GM12891 (cell line): Measurements from ENCODE around the gene ANKMY1.
"Not testable (repeated sequence)": the region's sequence is repeated elsewhere in the genome, so short reads cannot be mapped to it uniquely, and the experiment has no call there.

Experiments used
- DNase-seq: peaks from one replicate; pipeline ENCODE4 v3.0.0; 2011; ENCODE audit warnings: low spot score; ENCODE audit not compliant: insufficient read length
- FAIRE-seq: peaks from 2 replicates; lab custom pipeline; 2011; peaks lifted over from hg19 to GRCh38; lab: Jason Lieb, UNC
- PAX5 ChIP-seq: IDR thresholded peaks from 2 replicates; pipeline ENCODE4 v1.6.1; 2011; ENCODE audit warnings: low read length, moderate library complexity, mild to moderate bottlenecking; ENCODE audit not compliant: insufficient read depth, severe bottlenecking
- POLR2A ChIP-seq: IDR thresholded peaks from 2 replicates; pipeline ENCODE4 v1.6.1; 2011; ENCODE audit warnings: low read depth, low read length, control low read depth
- POLR2AphosphoS5 ChIP-seq: IDR thresholded peaks from 2 replicates; pipeline ENCODE4 v1.6.1; 2011; ENCODE audit warnings: low read depth, low read length, control low read depth
- POU2F2 ChIP-seq: IDR thresholded peaks from 2 replicates; pipeline ENCODE4 v1.6.1; 2011; ENCODE audit warnings: low read depth, mild to moderate bottlenecking, control low read depth, low read length, moderate library complexity
- SPI1 ChIP-seq: IDR thresholded peaks from 2 replicates; pipeline ENCODE4 v1.6.1; 2011; ENCODE audit warnings: low read depth, low read length, control low read depth
- TAF1 ChIP-seq: IDR thresholded peaks from 2 replicates; pipeline ENCODE4 v1.6.1; 2011; ENCODE audit warnings: low read depth, low read length, control low read depth

Gene ANKMY1

DNA sequence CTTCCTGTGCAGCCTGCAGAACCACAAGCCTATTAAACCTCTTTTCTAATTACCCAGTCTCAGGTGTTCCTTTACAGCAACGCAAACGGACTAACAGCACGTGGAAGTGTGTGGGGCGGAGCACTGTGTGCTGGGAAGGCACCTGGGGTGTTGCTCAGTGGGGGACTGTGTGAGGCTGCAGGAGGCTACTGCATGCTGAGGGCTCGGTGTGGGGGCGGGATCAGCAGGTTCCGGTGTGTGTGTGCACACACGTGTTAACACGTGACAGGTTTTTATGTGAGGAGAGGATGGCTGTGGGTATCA lies 58.9 kb downstream of the ANKMY1 start:
- no peak for FAIRE-seq
- no peak for DNase-seq
- no peak for TF ChIP-seq SPI1
- no peak for TF ChIP-seq POLR2AphosphoS5
- no peak for TF ChIP-seq TAF1
- no peak for TF ChIP-seq POU2F2
- TF ChIP-seq POLR2A, result no peak
- TF ChIP-seq PAX5, result no peak

DNA sequence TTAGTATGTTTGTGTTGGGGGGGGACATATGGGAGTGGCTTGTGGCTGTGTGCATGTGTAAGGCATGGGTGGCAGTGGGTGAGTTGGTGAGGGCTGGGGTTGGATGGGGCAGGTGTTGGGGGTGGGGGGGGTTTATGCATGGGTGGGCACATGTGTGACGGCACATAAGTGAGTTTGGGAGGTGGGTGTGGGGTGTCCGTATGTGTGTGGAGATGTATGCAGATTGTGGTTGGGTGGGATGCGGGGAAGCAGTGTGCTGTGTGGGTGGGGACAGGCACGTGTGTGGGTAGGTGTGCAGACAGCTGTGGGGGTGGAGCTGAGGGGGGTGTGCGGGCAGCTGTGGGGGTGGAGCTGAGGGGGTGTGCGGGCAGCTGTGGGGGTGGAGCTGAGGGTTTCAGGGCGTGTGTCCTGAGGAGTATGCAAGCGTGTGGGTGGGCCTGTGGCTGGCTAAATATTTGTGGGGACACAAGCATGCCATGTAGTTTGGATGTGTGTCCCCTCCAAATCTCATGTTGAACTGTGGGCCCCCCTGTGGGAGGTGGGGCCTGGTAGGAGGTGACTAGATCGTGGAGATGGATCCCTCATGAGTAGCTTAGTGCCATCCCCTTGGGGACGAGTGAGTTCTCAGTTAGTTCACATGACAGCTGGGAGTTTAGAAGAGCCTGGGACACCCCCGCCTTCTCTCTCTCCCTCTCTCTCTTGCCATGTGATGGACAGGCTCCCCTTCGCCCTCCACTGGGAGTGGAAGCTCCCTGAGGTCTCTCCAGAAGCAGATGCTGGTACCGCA lies 59.4 kb downstream of the ANKMY1 start:
- no peak for FAIRE-seq
- no peak for DNase-seq
- TF ChIP-seq POU2F2, result no peak
- no peak for TF ChIP-seq TAF1
- TF ChIP-seq SPI1, result no peak
- TF ChIP-seq PAX5, result no peak
- no peak for TF ChIP-seq POLR2AphosphoS5
- TF ChIP-seq POLR2A, result no peak

DNA sequence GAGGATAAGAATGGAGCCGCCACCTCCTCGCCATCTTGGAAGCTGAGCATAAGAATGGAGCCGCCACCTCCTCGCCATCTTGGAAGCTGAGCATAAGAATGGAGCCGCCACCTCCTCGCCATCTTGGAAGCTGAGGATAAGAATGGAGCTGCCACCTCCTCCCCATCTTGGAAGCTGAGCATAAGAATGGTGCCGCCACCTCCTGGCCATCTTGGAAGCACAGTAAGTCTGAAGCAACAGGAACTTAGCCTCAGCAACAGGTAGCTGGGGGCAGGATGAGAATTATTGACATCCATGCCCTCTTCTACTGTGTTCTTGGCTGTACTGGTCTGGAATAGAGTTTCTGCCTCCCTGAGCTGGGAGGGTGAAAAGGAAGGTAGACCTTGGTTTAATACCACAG lies 60.7 kb downstream of the ANKMY1 start:
- not testable (repeated sequence) for FAIRE-seq, DNase-seq

DNA sequence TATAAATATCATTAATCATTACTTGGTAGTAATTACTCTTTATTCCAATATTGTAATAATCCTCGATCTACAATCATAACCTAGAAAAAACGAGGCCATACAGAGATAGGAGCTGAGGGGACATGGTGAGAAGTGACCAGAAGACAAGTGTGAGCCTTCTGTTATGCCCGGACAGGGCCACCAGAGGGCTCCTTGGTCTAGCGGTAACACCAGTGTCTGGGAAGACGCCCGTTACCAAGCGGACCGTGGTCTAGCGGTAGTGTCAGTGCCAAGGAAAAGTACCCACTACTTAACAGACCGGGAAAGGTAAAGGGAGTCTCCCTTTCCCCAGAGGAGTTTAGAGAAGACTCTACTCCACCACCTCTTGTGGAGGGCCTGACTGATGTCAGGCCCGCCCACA lies 62.8 kb downstream of the ANKMY1 start:
- not testable (repeated sequence) for DNase-seq, FAIRE-seq

DNA sequence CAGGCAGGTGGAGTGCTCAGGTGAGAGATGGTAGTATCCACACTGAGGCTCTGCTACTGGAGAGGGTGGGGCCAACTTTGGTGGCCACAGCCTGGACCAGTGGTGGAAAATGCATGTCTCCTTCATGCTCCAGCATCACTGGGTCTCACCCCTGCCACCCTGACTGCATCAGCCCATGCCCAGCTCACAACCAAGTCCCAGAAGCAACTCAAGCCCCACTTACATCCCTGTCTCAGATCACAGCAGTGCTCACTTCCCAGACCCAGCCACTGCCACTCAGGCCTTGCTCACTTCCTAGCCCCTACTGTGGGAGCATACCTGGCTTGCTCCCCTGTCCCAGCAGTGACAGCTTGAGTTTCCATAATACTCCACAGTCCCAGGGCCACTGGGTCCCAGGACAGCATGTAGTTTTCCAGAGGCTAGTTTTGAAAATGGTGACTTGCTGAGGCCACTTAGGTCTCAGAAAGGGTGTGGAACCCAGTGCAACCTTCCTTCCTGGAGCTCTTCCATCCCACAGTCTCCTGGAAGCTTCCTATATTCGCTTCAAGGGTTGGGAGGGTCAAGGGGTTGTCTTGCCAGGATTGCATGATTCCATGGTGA lies 63.5 kb downstream of the ANKMY1 start:
- no peak for DNase-seq
- no peak for TF ChIP-seq POU2F2
- no peak for TF ChIP-seq PAX5
- no peak for TF ChIP-seq POLR2AphosphoS5
- no peak for TF ChIP-seq TAF1
- no peak for TF ChIP-seq POLR2A
- no peak for TF ChIP-seq SPI1
- no peak for FAIRE-seq

DNA sequence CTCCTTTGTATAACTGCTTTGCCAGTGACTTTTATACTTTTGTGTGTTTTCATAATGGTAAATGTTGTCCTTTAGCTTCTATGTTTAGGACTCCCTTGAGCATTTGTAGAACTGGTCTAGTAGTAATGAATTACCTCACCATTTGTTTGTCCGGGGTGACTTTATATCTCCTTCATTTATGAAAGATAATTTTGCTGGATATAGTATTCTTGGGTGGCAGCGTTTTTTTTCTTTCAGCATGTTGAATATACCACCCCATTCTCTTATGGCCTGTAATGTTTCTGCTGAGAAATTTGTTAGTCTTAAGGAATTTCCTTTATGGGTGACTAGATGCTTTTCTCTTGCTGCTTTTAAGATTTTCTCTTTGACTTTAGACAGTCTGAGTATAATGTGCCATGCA lies 66.3 kb downstream of the ANKMY1 start:
- DNase-seq (no peak), FAIRE-seq (no peak)
- no peak for TF ChIP-seq POU2F2
- no peak for TF ChIP-seq POLR2A
- no peak for TF ChIP-seq POLR2AphosphoS5
- TF ChIP-seq PAX5, result no peak
- no peak for TF ChIP-seq SPI1
- TF ChIP-seq TAF1, result no peak

DNA sequence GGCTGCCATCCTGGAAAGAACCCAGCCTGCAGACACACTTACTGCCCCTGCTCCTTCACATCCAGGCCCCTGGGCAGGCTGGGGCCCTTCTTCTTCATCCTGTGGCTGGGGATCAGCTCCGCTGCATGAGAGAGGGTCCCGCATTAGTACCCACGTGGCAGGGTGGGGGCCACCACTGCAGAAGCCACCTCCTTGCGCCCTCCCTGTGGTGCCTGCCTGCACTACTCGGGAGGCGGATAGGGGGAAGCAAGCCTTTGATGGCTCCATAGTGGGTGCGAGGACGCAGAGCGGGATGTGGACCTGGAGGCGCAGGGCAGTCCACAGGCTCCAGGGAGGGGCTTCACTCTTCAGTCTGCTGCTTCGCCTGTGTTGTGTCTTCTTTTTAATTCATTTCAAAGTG lies 75.6 kb downstream of the ANKMY1 start:
- TF ChIP-seq POU2F2 (no peak), TAF1 (no peak), POLR2A (no peak)
- DNase-seq (no peak), FAIRE-seq (no peak)

DNA sequence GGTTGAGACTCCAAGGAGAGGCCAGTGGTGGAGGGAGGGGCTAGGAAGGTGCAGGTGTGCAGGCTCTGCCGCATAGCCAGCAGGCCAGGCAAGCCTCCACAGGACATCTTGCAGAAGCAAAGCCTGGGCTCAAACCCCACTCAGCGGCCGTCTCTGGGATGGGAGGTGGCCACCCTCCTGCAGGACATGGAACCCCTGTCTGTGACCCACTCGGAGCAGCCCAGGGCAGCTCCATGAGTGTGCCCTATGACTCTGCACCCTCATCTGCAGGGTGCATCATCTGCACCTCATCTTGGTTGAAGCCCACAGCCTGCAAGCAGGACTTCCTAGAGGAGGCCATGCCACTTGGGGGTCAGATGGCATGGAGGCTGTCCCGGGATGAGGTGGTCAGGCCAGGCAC lies 76.1 kb downstream of the ANKMY1 start:
- TF ChIP-seq POLR2A (no peak), PAX5 (no peak), TAF1 (no peak), POU2F2 (no peak), POLR2AphosphoS5 (no peak), SPI1 (no peak)
- FAIRE-seq (no peak), DNase-seq (no peak)

DNA sequence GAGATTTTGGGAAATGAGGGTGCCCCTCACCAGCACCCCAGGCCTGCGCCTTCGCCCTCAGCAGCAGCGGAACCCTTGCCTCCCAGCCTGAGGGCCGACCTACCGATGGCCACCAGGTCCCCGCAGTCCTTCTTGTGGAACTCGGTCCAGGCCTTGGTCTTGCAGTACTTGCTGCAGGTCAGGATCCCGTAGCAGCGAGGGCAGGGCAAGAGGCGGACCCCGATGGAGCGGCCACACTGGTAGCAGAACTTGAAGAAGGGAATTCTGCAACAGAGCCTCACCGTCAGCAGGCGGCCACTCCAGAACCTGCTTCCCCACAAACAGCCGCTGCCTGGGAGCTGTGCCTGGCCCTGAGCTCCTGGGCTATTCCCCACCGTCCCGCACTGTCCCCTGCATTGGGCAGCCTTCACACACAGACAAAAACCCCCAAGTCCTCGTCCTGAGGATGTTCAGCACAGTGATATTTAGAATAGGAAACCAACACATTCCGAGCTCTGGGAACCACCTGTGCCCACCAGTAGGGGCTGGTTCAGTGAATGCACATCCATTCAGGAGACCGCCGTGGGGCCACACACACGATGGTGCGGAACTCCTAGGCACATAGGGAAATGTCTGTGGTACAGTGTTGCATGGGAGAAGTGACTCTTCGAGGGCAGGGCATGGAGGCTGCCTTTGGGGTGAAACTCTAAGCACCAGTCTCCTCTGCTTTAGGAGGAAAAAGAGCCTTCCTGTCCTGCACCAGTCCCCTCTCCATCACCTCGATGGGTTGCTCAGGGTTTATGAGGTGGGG lies 76.8 kb downstream of the ANKMY1 start:
- TF ChIP-seq SPI1 (no peak), POLR2AphosphoS5 (no peak), POU2F2 (no peak), PAX5 (no peak), TAF1 (no peak)
- FAIRE-seq (no peak), DNase-seq (no peak)

DNA sequence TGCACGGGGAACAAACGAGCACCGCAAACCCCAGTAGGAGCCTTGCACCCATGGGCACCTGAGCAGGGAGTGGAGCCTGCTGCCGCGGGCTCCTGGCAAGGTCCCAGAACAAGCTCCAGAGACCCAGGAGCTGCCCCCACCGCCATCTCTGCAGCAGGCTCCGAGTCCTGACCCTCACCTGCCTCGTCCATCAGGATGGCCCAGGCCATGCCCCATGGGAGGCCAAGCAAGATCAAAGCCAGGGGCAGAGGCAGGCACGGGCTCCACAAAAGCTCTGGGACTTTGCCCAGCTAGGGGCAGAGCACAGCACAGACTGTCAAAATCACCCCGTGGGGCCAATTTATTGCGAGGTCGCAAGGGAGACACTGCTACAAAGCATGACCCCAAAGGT lies 78.7 kb downstream of the ANKMY1 start:
- DNase-seq (no peak), FAIRE-seq (no peak)
- TF ChIP-seq POLR2AphosphoS5 (no peak), SPI1 (no peak), POLR2A (no peak), POU2F2 (no peak), PAX5 (no peak), TAF1 (no peak)
